Central memory CD8-positive, alpha-beta T cell (primary cell): ENCODE results near the gene TAF10.
A peak's percentile ranks its signal among the peaks of the same experiment; 100 is the strongest.

ENCODE experiments used
- ATAC-seq: fragments of 150-1000 bp; cut with Tn5 transposase; replicated peaks from 2 replicates; pipeline ENCODE4 v1.10.0; 2022; ENCODE audit warnings: mild to moderate bottlenecking, moderate FRiP score, moderate number of reproducible peaks; ENCODE audit not compliant: poor library complexity, severe bottlenecking; ENCODE audit errors: extremely low read depth
- DNase-seq, 2 donors: peaks; one replicate each; pipeline ENCODE4 v3.0.0; 2021; ENCODE audit warnings: low spot score in 2 of 2
- H3K27ac Mint-ChIP-seq: one replicate; pipeline ENCODE4 v1.8.0; 2022; ENCODE audit warnings: low read depth, mild to moderate bottlenecking, moderate library complexity, mixed read lengths
- H3K27me3 Mint-ChIP-seq: one replicate; pipeline ENCODE4 v1.8.0; 2022; ENCODE audit warnings: mixed read lengths
- H3K36me3 Mint-ChIP-seq: one replicate; pipeline ENCODE4 v1.8.0; 2022; ENCODE audit warnings: mild to moderate bottlenecking, moderate library complexity, mixed read lengths; ENCODE audit not compliant: insufficient read depth
- H3K4me1 Mint-ChIP-seq: one replicate; pipeline ENCODE4 v1.8.0; 2022; ENCODE audit warnings: mixed read lengths
- H3K4me3 Mint-ChIP-seq: one replicate; pipeline ENCODE4 v1.8.0; 2022; ENCODE audit warnings: mild to moderate bottlenecking, moderate library complexity, mixed read lengths
- H3K9me3 Mint-ChIP-seq: one replicate; pipeline ENCODE4 v1.8.0; 2022; ENCODE audit warnings: mixed read lengths

TAF10 gene

GRCh38 chr11:6650980-6651379, 39.0 kb upstream of the TAF10 start:
- Mint-ChIP-seq H3K4me1 (no peaks in the 10 kb centered on the region), H3K4me3 (no peak overlapping the region), H3K36me3 (peaks cover 2% of the 10 kb centered on the region), H3K9me3 (no peaks in the 10 kb centered on the region), H3K27me3 (no peaks in the 10 kb centered on the region), H3K27ac (no peak overlapping the region)
- DNase-seq (no peak), ATAC-seq (no peak)

GRCh38 chr11:6650104-6650503, 38.1 kb upstream of the TAF10 start:
- Mint-ChIP-seq H3K9me3 (no peaks in the 10 kb centered on the region), H3K36me3 (no peaks in the 10 kb centered on the region)
- ATAC-seq, result no peak

DNA sequence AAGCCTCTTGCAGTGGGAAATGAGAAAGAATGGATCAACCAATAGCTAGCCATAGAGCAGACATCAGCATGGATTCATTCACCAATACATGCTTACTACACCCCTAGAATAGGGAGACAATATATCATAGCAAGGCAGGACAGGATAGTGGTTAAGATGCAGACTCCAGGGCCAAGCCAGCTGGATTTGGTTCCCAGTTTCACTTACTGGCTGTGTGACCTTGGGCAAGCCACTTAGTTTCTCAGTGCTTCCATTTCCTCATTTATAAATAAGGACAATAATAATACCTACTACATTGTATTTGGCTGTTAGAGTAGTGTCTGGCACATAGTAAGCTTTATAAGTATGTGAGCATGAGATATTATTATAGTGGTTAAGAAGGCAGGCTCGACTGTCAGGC, 36.5 kb upstream of the TAF10 start:
- H3K36me3 Mint-ChIP-seq, result no peaks in the 10 kb centered on the region
- H3K27me3 Mint-ChIP-seq, result no peaks in the 10 kb centered on the region
- no peak overlapping the region for H3K4me3 Mint-ChIP-seq
- no peak overlapping the region for H3K27ac Mint-ChIP-seq
- ATAC-seq, result no peak
- H3K9me3 Mint-ChIP-seq, result no peaks in the 10 kb centered on the region
- DNase-seq, result no peak
- peaks cover 7% of the 10 kb centered on the region for H3K4me1 Mint-ChIP-seq

More at GRCh38 chr11:6650104-6650503, 38.1 kb upstream of the TAF10 start:
- H3K27ac Mint-ChIP-seq, result no peak overlapping the region
- no peak overlapping the region for H3K4me3 Mint-ChIP-seq
- H3K4me1 Mint-ChIP-seq, result peaks cover 3% of the 10 kb centered on the region
- DNase-seq, result no peak
- no peaks in the 10 kb centered on the region for H3K27me3 Mint-ChIP-seq

DNA sequence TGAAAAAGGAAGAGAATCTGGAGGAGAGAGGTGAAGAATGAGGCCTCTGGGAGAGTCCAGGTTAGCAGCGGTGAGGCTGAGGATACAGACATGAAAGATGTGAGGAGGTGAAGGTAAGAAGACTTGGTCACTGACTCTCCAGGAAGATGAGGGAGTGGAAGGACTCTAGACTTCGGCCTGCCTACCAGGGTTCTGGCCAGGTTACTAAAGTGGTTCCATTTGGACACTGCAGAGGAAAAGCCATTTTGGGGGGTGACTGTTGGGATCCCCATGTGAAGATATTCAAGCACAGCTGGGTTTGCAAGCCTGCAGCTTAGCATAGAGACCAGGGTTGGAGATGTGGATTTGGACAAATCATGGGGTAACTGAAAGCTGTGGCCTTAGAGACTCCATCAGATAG, 35.8 kb upstream of the TAF10 start:
- no peaks in the 10 kb centered on the region for H3K36me3 Mint-ChIP-seq
- H3K9me3 Mint-ChIP-seq, result no peaks in the 10 kb centered on the region
- ATAC-seq (no peak), DNase-seq (no peak)
- H3K27ac Mint-ChIP-seq, result no peak overlapping the region
- no peak overlapping the region for H3K4me3 Mint-ChIP-seq
- peaks cover 7% of the 10 kb centered on the region for H3K4me1 Mint-ChIP-seq
- no peaks in the 10 kb centered on the region for H3K27me3 Mint-ChIP-seq

- H3K27me3 Mint-ChIP-seq, result no peaks in the 10 kb centered on the region
- H3K36me3 Mint-ChIP-seq, result no peaks in the 10 kb centered on the region
- H3K4me1 Mint-ChIP-seq, result peaks cover 7% of the 10 kb centered on the region
- H3K9me3 Mint-ChIP-seq, result no peaks in the 10 kb centered on the region
- ATAC-seq (peak; percentile 44), DNase-seq (no peak)
- H3K4me3 Mint-ChIP-seq, result no peak overlapping the region
- no peak overlapping the region for H3K27ac Mint-ChIP-seq
Observed at GRCh38 chr11:6646918-6647679, 35.1 kb upstream of the TAF10 start.

- Mint-ChIP-seq H3K36me3 (no peaks in the 10 kb centered on the region), H3K9me3 (no peaks in the 10 kb centered on the region), H3K4me3 (no peak overlapping the region), H3K4me1 (peaks cover 7% of the 10 kb centered on the region), H3K27ac (no peak overlapping the region), H3K27me3 (no peaks in the 10 kb centered on the region)
- DNase-seq (no peak), ATAC-seq (no peak)
Observed at GRCh38 chr11:6646576-6646917, 34.5 kb upstream of the TAF10 start.

DNA sequence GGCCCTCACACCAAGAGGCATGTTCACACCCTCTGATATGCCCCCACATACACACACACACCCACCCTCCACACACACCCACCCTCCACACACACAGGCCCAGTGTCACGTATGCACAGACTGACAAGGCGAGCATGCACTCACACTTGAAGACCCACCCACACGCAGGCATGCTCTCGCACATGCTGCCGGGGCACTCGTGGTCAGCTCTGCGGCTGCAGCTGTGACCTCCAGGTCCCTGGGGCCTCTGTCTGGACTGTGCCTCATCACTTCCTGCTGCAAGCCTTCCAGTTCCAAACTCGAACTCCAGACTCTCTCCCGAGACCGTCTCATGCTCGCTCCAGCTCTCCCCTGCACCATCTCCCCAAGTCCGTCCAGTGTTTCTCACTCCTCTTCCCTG, 34.1 kb upstream of the TAF10 start:
- ATAC-seq (no peak), DNase-seq (no peak)
- Mint-ChIP-seq H3K4me3 (no peak overlapping the region), H3K27ac (no peak overlapping the region), H3K36me3 (no peaks in the 10 kb centered on the region), H3K27me3 (no peaks in the 10 kb centered on the region), H3K9me3 (no peaks in the 10 kb centered on the region), H3K4me1 (peaks cover 7% of the 10 kb centered on the region)

DNA sequence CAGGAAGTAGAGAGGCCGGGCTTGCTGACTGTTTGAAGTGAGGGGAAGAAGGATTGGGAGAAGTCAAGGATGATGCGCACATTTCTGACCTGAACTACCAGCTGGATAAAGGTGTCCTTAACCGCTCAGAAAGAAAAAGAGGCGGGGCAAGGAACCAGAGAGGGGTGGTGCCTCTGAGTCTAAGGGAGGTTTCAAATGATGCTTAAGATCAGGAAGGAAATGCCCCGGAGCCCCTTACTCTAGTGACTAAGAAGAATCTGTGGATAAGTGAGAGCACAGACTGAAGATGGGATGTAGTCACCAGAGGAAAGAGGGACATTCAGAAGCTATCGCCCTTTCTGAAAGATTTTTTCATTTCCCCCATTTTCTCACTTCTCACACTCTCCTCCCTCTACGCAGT, 30.9 kb upstream of the TAF10 start:
- no peak overlapping the region for H3K4me3 Mint-ChIP-seq
- ATAC-seq (no peak), DNase-seq (no peak)
- H3K27ac Mint-ChIP-seq, result no peak overlapping the region
- H3K9me3 Mint-ChIP-seq, result no peaks in the 10 kb centered on the region
- H3K27me3 Mint-ChIP-seq, result no peaks in the 10 kb centered on the region
- H3K36me3 Mint-ChIP-seq, result no peaks in the 10 kb centered on the region
- peaks cover 7% of the 10 kb centered on the region for H3K4me1 Mint-ChIP-seq

- Mint-ChIP-seq H3K27ac (no peak overlapping the region), H3K4me3 (no peak overlapping the region), H3K27me3 (no peaks in the 10 kb centered on the region), H3K9me3 (no peaks in the 10 kb centered on the region), H3K4me1 (peaks cover 7% of the 10 kb centered on the region), H3K36me3 (no peaks in the 10 kb centered on the region)
- DNase-seq (no peak), ATAC-seq (no peak)
Observed at GRCh38 chr11:6640985-6641701, 29.1 kb upstream of the TAF10 start.

DNA sequence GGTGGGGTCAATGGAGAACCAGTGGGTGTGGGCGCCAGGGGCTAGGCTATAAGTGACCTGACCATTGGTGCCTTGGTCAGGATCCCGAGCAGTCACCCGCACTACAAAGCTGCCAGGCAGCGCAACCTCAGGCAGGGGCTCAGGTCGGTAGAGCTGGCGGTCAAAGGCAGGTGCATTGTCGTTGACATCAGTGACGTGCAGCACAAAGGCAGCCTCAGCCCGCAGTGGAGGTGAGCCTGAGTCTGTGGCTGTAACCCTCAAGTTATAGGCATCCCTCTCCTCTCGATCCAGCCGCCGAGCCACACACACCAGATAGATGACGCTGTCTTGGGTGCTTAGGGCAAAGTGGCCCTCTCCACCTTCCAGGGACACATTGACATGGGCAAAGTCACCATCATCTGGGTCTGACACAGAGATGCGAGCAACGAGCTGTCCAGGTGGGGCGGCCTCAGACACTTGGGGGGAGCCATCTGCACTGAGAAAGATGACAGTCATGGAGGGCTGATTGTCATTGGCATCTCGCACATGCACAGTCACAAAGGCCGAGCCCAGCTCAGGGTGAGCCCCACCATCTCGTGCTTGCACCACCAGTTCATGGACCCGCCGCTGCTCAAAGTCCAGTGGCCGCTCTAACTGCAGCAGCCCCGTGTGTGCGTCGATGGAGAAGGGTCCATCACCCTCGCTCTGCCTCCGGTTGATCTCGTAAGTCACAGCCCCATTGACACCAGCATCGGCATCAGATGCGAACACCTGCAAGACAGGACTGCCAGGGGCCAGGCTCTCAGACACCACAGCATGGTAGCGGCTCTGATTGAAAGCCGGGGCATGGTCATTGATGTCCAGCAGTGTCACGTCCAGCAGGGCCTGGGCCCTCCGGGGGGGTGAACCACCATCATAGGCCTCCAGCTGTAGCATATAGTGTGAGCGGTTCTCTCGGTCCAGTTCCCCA, 28.3 kb upstream of the TAF10 start:
- H3K27ac Mint-ChIP-seq, result no peak overlapping the region
- H3K27me3 Mint-ChIP-seq, result no peaks in the 10 kb centered on the region
- no peaks in the 10 kb centered on the region for H3K36me3 Mint-ChIP-seq
- DNase-seq, result no peak
- peaks cover 6% of the 10 kb centered on the region for H3K4me1 Mint-ChIP-seq
- ATAC-seq, result no peak
- H3K4me3 Mint-ChIP-seq, result no peak overlapping the region
- H3K9me3 Mint-ChIP-seq, result no peaks in the 10 kb centered on the region

- Mint-ChIP-seq H3K36me3 (no peaks in the 10 kb centered on the region), H3K4me3 (no peak overlapping the region), H3K9me3 (no peaks in the 10 kb centered on the region), H3K27ac (no peak overlapping the region), H3K27me3 (no peaks in the 10 kb centered on the region), H3K4me1 (no peaks in the 10 kb centered on the region)
- DNase-seq (no peak), ATAC-seq (no peak)
Observed at GRCh38 chr11:6638429-6638828, 26.4 kb upstream of the TAF10 start.

DNA sequence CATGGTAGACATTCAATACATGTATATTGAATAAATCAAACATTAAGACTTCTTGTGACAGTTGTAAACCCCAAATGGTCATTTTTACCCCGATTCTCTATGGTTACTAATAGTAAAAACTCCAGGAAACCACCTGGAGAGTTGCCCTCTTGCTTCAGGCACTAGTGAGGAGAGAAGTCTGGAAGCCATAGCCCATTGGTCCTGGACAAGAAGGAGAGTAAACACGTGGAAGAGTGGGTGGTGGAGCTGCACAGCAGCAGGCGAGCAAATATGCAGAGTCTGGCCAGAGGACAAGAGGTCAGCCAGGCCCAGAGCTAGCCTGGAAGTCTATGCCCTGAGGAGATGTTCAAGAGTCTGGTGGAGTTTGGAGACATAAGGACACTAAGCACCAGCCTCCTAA, 25.9 kb upstream of the TAF10 start:
- Mint-ChIP-seq H3K4me3 (no peak overlapping the region), H3K36me3 (no peaks in the 10 kb centered on the region), H3K9me3 (no peaks in the 10 kb centered on the region), H3K27me3 (no peaks in the 10 kb centered on the region), H3K4me1 (no peaks in the 10 kb centered on the region), H3K27ac (no peak overlapping the region)
- DNase-seq (no peak), ATAC-seq (no peak)
